HG02763 (cell line): ENCODE data around the gene ACOXL.

Experiments used
- ATAC-seq: cut with Tn5 transposase; IDR thresholded peaks from one replicate; pipeline ENCODE4 v1.9.1; 2021; ENCODE audit warnings: mild to moderate bottlenecking, moderate library complexity; ENCODE audit not compliant: unreplicated experiment

ACOXL gene

DNA sequence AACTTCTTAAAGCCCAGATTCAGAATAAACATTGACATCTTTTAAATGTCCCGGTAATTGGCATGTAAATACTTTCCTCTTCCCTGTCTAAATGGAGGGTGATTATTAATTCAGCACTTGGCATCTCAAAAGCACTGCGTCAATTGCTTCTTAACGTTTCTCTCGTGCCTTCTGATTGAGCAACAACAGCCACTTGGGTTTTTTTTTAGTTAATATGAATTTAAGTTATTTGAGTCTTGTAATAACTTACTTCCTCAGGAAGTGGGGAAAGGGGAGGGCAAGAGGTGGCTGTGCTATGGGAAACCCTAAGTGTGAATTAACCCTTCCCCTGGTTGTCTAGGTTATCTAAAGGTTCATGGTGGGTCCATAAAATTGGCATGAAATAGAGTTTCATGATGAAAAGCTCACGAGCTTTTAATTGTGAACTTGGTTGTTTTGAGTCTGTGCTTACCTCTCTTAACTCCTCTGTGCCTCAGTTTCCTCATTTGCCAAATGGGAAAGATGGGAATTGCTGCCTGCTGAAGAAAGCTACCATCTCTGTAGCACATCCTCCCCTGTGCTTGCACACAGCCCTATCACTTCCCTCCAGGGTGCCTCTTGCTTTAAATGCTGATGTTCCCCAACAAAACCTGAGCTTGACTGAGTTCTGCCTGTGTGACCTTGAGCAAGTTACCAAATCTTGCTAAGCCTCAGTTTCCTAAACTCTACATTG, 262.0 kb downstream of the ACOXL start:
- ATAC-seq = no peak

DNA sequence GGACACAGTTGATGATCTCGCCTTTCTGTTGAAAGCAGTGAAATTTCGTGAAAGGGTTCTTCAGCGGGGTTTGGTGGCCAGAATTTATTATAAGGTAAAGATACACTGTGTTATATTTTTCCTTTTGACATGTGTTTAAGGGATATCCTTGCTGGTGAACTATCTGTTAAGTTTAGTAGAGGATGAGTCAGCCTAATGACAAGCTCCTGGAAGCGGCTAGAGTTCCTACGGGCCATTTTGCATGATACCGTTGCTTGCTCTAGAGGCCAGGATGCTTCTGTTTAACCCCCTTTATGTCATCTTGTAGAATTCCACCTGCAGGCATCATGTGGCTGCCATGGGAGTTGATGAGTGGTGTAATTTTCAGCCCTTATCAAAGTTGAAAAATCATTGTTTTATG, 263.5 kb downstream of the ACOXL start:
- no peak for ATAC-seq

DNA sequence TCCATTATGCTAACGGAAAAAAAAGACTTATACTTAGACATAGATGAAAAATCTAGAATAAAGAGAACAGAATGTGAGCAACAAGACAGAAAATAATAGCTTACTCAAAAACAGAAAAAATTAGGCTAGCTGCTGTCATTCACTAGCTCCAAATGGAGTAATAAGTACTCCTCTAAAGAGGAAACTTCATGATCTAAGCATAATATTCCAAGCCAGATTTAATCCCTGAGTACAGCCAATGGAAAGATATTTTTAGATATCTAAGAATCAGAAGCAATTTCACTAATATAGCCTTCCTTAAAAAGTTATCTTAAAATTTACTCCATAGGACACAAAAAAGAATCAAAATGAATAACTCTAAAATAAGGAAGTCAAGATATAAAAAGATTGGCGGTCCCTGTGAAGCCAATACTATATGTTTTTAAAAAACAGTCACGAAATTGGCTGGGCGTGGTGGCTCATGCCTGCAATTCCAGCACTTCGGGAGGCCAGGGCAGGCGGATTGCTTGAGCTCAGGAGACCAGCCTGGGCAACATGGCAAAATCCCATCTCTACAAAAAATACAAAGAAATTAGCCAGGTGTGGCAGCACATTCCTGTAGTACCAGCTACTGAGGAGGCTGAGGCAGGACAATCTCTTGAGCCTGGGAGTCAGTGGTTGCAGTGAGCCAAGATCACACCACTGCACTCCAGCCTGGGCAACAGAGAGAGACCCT, 265.1 kb downstream of the ACOXL start:
- ATAC-seq = no peak

DNA sequence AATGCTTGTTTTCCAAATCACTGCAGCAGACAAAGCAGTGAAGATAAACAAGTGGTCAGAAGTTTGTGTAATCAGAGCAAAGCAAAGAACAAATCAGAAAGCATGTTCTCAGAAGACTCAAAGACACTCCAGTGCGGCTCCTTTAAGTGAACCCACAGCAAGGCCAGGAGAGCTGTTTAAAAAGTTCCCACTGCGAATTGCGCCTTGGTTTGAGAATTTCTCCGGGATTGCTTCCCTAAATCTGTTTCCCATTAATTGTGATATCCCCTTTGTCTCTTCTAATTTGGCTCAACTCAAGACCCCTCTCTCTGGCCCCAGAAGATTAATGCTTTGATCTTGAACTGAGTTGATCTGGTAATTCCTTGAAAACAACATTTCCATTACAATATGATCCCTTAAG, 265.9 kb downstream of the ACOXL start:
- no peak for ATAC-seq

DNA sequence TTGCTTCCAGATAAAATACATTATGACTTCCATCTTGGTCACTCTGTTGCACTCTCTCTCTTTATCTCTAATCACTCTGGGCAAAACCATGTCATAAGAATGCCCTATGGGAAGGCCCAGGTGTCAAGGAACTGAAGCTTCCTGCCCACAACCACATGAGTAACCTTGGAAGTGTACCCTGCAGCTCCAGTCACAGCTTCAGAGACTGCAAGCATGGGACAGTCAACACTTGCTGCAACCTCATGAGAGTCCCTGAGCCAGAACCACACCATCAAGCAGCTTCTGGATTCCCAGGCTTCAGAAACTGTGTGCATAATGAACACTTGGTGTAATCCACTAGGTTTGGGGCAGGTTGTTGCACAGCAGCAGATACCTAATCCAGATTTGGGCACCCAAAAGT, 267.3 kb downstream of the ACOXL start:
- ATAC-seq = no peak

DNA sequence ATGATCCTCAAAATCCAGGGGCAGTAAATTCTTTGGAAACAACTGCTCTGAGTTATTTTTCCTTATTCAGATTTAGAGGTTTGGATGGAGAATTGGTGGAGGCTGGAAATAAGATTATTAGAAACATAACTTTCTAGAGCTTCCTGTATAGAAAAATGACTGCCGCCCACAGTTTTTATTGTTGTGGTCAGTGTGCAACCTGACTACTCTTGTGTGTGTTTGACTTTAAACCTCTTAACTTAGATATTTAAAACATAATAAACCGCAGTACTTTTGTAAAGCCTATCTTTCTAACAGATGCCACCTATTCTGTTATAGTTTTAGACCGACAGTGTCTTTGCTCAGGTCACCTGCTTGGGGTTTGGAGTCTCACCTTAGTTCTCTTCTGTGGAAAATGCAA, 272.9 kb downstream of the ACOXL start:
- no peak for ATAC-seq

DNA sequence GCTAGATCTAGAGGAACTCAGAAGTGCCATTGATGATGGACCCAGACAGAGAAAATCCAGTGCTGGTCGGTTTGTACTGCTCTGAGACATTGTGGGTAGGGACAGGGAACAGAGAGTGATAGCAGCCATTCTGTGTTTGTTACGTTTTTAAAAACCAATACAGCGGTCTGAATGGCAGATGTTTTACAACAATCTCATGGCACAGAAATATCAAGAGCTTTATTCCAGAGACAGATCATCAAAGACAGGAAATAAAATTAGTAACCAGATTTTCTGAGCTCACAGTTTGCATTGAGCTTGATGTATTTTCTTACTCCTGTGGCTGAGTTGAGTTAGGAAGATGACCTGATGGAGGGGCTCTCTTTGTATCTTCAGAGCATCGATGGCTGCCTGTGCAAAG, 273.4 kb downstream of the ACOXL start:
- no peak for ATAC-seq

DNA sequence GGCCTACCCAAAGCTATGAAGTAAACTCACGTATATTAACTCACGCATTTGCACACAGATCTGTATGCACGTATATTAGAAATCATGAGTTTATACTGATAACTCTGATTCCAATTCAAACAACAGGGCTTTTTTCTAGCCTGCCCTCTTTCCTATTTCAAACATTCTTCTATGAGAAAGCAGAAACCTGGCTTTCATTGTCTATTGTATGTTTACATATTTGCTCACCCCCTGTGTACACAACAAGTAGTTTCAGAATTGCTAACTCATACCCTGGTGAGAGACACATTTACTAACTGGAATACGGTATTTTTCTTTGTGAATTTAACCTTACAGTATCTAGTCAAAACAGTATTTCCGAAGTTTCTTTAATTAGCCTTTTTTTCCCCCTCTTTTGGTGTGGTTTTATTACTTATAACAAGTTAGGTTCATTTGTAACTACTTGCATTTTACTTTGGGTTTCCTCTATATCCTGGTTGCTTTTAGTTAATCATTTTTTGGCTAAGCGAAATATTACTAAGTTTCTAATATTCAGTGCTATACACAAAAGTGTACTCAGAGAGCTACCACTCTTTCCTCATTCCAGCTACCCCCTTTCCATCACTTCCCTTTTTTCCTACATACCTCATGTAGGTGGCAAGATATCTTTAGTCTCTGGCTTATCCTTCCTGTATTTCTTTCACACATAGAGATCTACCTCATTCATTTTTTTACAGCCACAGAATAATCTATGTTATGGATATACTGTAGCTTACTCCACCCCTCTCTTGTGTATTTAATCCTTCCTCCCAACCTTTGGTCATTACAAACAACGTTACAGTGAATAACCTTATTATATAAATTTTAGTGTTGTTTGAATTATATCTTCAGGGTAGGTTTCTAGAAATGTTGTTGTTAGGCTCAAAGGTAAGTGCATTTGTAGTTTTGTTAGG, 275.6 kb downstream of the ACOXL start:
- ATAC-seq = no peak

DNA sequence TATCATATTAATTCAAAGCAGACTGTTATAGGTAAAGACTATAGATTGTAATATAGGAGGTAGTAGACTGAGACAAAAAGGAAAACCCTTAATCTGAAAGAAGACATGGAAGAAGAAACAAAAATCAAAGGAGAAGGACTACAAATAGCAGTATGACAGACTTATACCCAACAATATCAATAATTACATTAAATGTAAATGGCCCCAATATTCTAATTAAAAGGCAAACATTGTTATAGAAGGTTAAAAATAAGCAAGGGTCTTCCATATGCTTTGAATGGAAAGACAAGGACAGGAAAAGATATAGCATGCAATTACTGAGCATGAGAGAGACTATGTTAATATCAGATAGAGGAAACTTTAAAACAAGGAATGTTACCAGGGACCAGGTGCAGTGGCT, 278.8 kb downstream of the ACOXL start:
- no peak for ATAC-seq

DNA sequence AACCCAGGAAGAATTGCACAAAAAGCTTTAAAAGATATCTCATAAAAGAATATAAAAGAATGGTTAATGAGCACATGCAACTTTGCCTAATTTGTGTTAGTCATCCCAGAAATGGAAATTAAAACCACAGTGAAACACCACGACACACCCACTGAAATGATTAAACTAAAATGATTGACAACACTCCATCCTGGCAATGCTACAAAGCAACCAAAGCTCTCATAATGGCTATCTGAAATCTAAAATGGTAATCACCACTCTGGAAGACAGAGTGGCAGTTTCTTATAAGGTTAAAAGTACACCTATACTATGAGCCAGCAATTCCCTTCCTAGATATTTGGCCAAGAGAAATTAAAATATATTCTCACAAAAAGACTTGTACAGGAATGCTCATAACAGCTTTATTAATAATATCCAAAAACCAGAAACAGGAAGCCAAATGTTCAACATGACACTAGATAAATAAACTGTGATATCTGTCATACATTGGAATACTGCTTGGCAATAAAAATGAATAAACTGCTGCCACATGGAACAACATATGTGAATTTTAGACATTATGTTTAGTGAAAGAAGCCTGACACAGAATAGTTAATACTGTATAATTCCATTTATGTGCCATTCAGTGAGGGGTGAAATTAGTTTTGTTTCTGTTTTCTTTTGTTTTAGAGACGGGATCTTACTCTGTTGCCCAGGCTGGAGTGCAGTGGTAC, 283.1 kb downstream of the ACOXL start:
- no peak for ATAC-seq

DNA sequence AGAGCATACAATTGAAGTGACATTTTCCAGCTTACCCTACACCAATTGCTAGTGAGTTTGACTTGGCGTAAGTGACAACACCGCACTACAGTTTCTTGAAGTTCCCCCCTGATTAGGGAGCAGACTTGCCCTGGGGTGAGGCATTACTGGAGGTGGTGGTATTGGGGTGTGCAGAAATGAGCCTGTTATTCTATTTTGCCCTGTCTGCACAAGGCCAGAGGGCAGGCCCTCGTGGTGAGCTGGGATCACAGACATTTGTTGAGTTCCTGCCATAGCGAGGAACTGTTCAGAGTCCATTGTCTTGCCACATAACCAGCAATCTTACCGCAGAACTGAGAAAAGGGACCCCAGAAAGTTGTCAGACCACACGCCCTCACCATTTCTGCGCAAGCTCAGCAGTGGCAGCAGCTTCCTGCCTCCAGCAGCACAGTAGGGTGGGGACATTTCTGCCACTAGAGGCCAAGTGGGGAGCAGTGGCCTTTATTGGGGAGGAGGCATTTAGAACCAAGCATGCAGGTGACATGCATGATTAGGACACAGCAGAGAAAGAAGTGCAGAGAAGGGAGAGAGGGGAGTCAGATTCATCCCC, 284.8 kb downstream of the ACOXL start:
- ATAC-seq = no peak

DNA sequence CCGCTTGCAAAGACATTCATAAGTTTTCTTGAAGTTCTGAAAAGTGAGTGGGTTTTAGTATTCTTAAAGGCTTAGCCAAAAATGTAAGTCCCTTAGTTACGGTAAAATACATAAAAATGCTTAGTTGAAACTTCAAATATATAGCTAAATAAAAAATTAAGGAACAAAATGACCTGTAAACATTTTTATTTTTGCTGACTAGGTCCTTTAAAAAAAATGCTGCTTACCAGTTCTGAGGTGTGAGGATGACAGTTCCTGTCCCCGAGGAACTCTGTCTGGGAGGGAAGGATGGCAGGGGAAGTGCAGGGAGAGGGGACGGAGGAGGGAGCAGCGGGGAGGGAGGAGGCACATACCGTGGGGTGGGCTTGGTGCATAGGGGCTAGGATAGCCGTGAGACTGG, 285.5 kb downstream of the ACOXL start:
- no peak for ATAC-seq

DNA sequence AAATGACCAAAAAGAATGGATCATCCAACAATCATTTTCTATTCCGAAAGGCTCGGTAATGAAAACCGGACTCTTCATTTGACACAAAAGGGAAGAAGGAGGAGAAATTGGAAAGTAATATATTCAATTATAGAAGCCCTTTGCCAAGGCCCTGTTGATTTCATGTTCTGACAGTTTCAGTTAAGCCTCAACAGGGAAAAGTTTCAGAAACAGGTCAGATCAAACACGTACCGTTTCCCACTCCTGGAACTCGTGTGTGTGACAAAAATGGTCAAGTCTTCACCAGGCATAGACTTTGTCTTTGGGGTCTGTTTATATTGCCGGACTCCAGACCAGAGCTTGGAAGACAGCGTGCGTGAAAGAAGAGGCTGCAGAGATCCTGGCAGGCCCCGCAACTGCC, 287.0 kb downstream of the ACOXL start:
- no peak for ATAC-seq

DNA sequence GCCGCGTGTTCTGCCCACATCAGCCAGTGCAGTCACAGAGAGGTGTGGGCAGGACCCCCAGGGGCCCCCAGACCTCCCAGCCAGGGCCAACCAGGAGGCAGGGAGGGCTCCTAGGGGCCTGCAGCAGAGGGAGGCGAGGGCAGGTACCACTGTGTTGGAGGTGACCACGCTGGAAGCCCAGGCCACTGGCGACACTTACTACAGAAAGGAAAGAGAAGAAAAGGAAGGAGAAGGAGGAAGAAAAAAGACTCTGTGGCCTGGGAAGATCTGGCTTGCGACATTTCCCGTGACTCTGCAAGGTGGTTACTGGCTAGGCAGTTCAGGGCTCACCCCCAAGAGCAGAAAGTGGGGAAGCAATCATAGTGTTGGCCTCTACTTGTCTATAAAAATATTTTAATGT, 290.3 kb downstream of the ACOXL start:
- ATAC-seq = no peak

DNA sequence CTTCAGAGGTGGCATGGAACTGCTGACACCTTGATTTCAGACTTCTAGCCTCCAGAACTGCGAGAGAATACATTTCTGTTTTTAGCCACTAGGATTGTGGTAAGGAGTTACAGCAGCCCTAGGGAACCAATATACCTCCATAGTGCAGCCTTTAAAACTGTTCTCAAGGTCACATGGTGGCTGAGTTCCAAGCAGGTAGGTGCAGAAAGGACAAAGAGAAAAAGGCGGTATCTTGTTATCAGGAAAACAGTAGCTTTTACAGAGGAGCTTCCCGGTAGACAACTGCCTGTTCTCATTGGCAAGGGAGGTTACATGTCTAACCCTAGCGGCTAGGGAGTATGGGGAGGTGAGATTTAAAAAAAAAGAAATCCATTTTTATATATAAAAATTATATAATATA, 292.1 kb downstream of the ACOXL start:
- ATAC-seq = no peak

DNA sequence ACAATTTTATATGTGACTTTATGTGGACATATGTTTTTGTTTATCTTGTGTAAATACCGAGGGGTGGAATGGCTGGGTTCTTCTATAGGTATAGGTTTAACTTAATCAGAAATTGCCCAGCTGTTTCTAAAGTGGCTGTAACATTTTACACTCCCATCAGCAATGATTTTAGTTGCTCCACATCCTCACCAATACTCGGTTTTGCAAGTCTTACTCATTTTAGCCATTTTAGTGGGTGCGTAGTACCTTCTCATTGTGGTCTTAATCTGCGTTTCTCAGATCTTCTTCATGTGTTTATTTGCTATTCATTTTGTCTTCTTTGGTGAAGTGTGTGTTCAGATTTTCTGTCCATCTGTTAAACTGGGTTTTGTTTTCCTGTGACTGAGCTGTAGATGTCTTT, 292.9 kb downstream of the ACOXL start:
- no peak for ATAC-seq

DNA sequence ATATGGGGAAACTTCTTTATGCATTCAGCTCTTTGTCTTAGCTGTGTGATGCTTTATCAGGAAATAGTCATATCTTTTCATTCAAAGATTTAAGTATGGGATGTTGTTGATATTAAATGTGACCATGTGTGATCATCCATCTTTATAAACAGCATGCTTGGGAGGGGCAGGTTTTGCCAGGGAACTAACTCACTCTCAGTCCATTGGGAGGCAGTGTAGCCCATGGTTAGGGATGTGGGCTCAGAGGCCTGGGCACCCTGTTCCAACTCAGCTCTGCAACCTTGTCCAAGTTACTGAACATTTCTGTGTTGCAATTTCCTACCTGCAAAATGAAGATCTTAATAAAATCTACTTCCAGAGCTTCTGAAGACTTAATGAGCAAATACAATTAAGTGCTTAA, 296.3 kb downstream of the ACOXL start:
- ATAC-seq = no peak

DNA sequence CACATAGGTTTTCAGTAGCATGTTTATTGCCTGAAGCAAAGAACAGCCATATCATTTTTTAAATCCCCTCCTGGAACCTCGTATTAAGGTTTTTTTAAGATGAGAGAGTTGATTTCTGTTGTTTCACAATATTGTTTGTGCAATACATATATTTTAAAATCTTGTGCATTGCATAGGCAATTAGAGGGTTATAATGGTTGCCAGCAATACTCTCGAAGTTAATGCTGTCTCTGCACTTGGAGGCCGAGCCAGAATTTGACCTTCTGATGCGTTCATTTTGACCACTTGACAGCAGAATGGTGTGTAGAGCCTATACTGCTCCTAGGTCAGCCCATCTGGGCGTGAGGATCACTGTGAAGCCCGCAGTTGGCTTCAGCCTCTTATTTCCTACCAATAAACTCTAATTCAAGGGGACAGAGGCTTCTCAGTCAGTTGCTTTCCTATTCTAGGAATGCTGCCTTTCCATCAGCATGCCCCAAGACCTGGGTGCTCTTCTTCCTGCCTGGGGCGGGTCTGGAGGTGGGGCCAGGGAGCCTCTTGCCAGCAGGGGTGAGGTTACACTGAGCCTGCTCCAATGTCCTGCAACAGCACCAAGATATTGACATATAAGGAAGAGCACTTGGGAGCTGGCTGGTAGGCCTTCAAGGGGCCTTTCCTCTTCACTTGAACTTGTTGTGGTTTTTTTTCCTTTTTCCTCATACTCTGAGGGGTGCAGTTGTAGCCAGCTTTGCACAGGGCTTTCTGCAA, 297.0 kb downstream of the ACOXL start:
- no peak for ATAC-seq

DNA sequence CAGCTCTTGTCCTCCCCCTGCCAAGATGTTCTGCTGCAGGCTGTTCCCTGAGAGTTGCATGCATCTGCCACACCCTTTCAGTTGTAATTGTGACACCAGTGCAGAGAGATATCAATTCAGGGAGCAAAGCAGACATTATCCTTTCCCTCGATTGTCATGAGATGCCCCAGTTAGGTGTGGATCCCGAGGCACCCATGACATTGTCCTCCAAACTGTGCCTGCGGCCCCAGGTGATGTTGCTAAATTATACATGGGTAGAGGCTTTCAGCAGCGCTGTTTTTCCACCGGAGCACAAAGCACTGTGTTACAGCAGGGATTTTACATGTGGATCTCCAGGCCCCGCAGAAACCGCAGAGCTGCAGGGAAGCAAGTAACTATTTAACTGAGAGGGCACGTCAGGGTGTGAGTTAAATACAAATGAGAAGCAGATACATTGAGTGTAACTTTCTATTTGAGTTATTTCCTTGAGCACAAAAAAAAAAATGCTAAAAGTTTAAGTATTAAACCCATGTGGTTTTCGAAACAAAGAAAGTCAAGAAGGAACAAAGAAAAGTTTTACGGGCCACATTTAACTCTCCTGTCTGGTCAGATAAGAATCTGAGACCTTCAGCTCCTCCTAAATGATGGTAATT, 298.0 kb downstream of the ACOXL start:
- ATAC-seq = peak; percentile 70

DNA sequence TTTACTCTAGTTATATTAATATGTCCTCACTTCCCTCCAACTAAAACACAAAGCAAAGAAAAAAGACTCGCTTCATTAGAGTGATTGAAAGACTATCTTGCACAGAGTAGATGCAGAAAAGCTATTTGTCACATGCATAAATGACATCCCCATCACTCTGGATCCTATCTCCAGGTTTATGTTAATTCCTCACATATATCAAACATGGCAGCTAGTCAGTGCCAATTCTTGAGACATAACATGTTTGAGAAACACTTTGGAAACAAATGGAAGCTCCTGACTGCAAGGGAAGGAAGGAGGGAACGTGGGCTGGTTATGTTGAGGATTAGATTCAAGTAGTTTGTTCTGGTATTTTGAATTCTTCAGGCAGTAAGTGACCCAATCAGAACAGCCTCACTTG, 298.6 kb downstream of the ACOXL start:
- no peak for ATAC-seq
